Suppressor macrophage (primary cell): Measurements from ENCODE around the gene GPHA2.

Experiments used
- DNase-seq, 4 experiments: peaks; one replicate each; pipeline ENCODE4 v3.0.0-alpha.2; 2020 to 2022

GPHA2 gene

DNA sequence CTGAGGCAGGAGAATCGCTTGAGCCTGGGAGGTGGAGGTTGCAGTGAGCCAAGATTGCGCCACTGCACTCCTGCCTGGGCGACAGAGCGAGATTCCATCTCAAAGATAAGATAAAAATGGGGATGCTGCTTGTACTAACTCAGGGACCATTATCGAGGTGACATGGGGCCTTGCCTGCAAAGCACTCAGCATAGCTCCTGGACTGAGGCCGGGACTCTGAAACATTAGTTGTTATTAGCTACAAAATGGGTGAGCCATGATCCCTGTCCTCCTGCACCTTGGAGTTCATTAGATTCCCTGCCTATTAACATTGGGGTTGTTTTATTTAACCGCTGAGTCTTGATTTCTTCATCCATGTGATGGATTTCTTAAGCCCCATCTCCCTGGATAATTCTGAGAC is 6.1 kb downstream of the GPHA2 start:
- DNase-seq, result no peak

DNA sequence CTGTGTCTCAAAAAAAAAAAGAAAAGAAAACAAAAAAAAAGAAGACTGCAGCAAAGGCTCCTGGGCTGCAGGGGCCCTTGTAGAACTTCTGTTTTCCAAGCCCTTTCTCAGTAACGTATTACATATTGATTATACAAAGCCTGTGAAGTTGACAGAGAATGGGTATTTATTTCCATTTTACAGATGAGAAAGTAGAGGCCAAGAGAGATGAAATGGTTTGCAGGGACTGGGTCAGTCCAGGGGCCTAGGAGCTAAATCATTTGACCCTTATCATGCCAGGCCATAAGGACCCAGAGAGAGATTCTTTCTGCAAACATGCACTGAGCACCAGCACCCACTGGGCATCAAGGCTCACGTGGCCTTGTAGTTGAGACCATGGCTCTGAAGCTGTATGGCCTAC is 6.7 kb downstream of the GPHA2 start:
- no peak for DNase-seq

DNA sequence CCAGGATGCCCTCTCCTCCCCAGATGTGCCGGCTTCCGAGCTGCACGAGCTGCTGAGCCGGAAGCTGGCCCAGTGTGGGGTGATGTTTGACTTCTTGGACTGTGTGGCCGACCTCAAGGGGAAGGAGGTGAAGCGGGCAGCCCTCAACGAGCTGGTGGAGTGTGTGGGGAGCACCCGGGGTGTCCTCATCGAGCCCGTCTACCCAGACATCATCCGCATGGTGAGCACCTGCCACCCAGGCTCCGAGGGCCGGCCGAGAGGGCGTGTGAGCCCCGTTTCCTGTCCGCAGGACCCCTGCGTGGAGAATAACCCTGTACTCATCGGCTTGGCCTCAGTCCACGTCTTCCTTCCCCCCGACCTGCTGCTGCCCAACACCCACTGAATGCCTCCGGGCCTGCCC is 9.0 kb downstream of the GPHA2 start:
- DNase-seq, result no peak

DNA sequence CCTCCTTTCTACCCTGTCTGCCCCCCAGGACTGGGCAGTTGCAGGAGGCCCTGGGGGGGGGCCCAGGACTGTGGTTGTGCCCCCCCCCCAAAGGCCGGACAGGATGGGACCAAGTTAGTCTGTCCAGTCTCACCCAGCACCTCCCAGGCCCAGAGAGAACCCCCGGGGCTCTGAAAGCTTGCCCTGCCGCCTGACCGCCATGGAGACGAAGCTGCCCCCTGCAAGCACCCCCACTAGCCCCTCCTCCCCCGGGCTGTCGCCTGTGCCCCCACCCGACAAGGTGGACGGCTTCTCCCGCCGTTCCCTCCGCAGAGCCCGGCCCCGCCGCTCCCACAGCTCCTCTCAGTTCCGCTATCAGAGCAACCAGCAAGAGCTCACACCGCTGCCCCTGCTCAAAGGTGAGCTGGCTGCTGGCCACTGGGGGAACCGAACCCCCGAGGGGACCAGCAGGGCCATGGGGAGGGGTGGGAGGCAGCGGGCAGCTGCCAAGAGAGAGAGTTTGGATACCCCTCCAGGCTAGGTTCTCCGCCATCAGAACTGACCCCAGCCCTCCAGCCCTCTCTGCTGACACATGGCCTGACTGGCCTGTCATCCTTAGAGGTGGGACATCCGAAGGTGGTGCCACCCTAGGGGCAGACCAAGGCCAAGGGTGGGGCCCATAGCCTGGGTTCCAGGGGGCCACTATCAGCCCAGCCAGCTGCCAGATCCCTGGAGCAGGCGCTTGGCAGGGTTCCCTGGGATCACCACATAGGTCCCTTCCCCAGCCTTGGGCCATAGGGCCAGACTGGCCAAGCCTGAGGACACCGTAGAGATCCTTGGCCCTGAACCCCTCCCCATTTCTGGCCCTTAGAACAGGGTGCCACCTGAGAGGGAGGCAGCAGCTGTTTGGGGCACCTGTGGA is 9.9 kb downstream of the GPHA2 start:
- DNase-seq, result no peak

DNA sequence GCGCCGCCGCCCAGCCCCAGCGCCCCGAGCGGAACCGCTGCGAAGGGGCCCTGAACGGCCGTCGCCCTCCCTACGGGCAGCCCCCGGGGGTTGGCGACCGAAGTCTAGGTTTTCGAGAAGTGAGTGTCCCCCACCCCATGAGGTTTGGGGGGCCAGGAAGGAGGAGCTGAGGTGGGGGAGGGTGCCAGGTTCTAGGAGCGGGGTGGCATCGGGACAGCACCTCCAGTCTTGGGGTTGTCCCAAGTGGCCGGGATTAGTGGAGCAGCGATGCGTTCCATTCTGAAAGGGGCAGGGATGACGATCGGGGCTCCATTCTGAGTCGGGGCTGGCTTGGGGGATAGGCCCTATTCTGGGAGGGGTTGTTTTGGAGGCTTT is 10.8 kb downstream of the GPHA2 start:
- DNase-seq, result peak in 3 of 4 experiments; percentile 11 to 27 (median 22)

DNA sequence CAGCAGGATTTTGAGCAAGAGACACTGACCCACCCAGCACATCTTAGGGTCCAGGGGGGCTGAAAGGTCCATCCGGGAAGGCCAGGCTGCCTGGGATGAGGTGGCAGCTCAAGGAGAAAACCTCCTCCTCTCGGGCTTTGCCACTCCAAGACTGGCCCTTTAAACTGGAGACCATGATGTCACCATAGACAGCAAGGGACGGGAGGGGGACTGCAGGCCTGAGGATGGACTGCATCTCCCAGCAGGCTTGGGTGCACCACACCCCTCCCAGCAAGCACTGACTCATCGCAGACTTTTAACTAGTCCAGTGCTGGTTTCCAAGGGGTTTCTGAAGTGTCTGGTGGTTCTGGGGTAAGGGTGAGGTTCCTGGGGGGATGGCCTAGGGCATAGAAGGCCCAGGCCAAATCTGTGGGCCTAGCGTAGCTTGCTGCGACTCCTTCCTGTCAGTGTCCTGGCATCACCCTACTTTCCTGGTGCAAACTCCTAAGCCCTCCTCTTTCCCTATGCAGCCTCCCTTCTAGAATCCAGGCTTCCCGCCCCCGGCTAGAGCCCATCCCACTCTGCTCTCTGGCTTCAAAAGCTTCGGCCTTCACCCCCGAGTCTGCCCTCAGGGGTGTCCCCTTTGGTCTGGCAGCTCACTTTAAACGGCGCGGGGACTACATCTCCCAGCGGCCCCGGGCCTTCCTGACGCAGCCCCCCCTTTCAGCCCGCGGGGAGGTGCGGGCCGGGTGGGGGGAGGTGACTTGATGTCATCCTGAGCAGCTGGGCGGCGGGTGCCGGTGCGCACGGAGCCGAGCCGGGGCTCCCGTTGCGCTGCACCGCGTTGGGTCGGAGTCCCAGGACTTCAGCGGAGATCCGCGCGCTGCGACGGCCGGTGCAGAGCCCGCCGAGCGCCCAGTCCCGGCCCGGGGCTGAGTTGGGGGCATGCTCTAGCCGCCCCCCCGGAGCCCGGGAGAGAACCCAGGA is 11.5 kb downstream of the GPHA2 start, which contains the start of gene PPP2R5B:
Gene PPP2R5B (plus strand): TSS at position 746 of the 966 bp plus-strand sequence. CDS start 1,046 bp downstream, outside the sequence.
- DNase-seq, result peak; percentile 89 to 95 (median 95)

DNA sequence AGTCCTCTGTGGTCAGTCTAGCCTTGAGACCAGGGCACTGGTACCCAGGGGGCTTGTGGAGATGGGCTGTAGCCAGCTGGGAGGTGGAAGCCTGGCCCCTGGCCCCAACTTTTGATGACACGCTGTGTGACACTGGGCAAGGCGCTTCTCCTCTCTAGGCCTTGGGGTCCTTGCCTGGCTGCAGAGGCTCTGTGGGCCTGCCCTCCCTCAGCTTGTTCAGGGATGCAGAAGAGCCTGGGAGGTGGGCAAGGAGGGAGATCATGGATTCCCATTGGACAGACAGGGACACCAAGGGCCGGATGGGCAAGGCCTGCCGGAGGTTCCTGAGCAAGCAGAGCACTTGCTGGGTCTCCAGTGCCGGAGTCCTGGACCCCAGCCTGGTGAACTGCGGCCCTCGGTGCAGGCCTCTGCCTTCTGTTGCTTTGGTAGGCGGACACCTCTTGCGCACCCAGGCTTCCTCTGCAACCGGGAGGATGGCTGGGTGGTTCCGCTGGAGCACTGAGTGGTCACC is 12.5 kb downstream of the GPHA2 start:
- no peak for DNase-seq

DNA sequence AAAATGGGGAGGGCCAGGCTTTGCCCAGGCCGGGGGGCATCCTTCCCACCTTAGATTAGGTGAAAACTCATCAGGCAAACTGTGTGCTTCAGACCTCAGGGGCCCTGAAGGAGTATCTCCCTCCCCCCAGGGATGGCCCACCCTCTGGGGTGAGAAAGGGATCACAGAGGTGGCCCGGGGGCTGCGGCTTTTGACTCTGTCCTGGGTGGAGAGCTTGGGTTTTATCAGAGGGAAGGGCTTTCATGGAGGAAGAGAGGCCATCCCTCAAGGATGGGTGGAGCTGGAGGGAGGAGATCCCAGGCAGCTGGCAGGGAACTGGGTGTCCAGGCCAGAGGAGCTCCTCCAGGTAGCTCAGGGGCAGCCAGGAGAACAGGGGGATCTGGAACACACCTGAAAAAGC is 14.3 kb downstream of the GPHA2 start:
- DNase-seq, result no peak

DNA sequence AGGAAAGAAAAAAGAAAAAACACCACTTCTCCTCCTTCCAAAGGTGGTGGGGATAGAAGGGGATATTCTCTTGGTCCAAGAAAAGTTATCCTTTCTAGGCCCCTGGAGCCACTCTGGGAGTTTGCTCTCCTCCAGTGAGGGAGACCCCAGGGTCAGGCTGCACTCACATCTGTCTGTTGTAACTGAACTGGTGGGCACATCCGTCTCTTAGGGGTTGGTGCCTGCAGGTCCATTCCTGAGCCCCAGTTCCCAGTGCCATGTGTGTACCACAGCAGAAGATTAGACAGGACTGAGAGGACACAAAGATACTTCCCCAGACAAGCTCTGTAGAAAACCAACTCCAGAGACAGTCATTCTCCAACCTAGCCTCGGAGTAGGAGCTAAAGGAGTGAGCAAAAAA is 15.6 kb downstream of the GPHA2 start:
- no peak for DNase-seq

DNA sequence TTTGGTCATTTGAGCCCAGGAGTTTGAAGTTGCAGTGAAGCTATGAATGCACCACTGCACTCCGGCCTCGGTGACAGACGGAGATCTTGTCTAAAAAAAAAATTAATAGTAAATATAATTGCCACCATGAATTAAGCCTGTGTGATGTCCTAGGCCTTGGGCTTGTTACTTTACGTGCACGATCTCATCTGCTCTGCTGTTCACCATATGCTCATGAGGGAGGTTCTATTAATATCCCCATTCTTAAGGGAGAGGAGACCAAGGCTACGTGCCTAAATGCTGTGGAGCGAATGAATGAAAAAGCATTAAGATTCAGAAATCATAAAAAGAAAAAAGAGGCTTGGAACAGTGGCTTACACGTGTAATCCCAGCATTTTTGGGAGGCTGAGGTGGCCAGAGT is 16.1 kb downstream of the GPHA2 start:
- no peak for DNase-seq

DNA sequence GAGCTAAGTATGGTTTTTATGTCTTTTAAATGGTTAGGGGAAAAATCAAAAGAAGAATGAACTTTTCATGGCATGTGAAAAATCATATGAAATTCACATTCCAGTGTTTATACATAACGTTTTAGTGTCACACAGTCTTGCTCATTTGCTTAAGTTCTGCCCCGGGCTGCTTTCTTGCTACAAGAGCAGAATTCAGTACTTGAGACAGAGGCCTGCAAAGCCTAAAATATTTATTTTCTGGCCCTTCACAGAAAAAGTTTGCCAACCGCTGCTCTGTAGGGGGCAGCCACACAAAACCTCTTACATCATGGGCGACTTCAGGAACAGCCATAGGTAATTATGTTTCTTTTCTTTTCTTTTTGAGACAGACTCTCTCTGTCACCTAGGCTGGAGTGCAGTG is 17.7 kb downstream of the GPHA2 start:
- DNase-seq, result peak in 1 of 4 experiments; percentile 27

DNA sequence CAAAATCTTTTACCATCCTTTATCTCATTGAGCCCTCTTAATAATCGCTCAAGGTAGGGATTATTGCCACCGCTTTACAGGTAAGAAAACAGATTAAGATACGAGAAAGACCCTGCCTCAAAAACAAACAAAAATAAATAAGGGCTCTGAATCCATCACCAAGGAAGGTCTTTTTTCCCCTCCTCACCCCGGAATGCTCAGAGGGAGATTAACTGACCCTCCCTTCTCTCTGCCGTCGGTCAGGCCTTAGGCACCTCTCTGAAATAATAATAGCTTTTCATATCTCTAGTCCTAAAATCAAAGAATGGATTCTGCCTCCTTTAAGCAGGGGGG is 18.1 kb downstream of the GPHA2 start:
- DNase-seq, result no peak

DNA sequence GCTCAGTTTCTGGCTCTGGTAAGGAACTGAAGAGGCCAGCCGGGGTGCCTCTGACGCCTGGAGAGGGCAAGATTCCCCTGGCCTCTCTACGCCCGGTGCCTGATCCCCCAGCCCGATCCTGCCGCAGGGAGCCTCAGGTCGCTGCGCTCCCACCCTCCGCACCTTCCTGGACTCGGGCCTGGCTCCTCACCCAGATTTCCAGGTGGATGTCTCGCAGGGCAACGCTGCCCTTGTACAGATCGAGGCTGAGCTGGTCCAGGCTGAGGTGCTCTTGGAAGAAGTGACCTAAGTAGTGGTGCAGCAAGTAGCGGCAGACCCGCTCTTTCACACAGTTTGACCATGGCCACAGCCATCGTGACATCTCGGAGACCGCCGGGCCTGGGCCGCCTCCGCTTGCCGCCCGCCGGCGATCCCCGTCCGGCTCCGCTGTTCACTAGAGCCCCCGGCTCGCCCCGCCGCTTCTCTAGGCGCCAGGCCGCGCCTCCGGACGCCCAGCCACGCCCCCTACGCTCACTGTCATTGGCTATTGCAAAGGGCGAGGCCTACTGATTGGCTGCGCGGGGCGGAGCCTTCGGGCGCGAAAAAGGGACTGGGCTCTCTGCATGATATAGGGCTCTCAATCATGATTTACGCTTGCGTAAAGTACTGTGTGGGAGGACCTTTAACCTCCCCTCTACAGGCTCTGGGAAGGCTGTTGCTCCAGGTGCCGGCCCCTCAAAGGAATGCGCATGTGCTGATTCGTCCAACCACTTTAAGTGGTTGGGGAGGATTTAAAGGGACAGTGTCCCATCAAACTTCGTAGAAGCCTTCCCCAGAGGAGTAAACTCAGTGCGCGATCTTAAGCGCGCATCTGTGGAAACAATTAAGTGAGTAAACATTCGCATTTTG is 18.7 kb downstream of the GPHA2 start, which contains the start of gene ATG2A:
Gene ATG2A (minus strand): TSS at position 435 of the 888 bp plus-strand sequence. CDS start 74 bp downstream, at position 361.
- DNase-seq, result peak; percentile 99 to 100 (median 99)

DNA sequence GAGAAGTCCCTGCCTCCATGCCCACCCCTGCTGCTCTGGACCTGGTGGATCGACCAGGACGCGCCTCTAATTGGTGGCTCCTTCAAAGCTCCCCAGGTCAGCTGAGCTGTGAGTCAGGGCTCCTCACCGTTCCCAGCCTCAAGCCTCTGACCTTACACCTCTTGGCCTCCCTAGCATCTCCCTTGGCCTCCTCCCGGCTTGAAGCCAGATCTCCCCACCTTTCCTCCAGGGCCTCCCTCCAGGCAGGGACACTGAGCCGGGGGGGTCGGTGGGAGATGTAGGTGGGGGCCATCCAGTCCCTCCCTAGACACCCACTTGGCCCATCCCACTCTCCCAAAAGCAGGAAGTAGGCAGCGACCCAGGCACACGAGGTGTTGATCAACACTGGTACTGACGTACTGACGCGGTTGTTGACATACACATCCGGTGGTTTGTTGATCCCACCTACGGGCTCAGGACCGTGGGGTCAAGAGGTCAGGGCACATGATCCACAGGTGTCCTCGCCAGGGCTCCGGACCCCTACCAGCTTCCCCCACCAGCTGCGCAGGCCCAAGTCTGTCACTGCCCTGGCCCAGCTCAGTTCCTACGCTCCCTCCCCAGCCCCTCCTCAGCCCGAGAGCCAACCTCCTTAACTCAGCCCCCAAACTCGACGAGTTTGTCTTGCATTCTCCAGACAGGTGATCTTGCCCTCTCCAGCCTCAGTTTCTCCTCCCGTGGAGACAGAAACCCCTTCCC is 19.5 kb downstream of the GPHA2 start:
- peak; percentile 74 to 85 (median 82) for DNase-seq

DNA sequence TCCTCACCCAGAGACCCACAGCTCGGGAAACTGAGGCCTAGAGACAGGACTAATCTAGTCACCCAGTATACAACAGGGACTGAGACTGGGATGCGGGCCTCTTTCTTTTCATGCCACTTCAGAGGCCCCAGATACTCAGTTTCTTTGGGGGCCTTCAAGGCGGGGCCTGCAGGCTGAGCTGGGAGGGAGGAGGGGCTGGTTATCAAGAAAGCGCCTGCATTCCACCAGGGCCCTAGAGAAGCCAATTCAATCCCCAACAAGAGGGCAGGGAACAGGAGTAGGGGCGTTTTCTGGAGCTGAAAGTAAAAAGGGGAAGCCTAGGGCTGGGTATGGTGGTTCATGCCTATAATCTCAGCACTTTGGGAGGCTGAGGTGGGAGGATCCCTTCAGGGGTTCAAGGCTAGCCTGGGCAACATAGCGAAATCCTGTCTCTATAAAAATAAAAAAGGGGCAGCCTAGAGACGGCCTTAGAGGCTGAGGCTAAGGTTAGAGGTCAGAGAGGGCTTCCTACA is 20.3 kb downstream of the GPHA2 start:
- peak in 3 of 4 experiments; percentile 16 to 30 (median 24) for DNase-seq

DNA sequence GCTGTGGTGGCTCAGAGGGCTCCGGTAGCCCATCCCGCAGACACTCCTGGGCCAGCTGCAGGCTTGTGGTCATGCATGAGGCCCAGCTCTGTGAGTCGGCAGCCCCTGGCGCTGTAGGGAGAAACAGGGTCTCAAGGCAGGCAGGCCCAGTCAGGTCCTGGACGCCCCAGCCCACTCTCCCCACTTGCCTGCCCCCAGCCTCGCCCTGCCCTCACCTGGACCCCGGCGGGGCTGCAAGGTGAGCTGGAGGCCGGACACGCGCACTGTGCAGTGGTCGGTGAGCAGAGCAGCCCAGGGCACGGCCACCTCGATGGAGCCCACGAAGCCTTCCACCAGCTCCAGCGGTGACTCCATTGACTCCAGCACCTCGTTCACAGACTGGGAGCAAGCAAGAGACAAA is 21.6 kb downstream of the GPHA2 start:
- no peak for DNase-seq

DNA sequence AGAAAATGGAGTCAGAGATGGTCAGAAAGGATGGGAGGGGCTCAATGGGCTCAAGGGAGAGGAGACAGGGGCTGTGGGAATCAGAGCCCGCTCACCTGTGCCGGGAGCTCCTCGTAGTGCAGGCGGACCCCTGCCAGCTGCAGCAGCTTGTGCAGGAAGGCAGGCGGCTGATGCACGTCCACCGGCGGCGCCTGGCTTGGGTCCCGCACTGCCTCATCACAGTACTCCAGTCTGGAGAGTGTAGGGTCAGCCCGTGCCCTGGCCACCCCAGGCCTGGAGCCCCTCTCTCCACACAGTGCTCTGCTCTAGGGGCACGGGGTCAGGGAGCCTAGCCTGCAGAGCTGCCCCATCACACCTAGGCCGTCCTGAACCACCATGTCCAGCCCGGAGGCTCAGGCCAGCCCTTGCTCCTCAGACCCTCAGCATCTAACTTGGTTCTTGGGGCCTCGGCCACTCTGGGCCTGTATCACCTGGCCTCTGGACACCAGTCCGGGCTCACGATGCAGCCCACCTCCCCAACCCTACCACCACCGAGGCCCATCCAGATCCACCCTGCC is 22.4 kb downstream of the GPHA2 start:
- DNase-seq, result no peak

DNA sequence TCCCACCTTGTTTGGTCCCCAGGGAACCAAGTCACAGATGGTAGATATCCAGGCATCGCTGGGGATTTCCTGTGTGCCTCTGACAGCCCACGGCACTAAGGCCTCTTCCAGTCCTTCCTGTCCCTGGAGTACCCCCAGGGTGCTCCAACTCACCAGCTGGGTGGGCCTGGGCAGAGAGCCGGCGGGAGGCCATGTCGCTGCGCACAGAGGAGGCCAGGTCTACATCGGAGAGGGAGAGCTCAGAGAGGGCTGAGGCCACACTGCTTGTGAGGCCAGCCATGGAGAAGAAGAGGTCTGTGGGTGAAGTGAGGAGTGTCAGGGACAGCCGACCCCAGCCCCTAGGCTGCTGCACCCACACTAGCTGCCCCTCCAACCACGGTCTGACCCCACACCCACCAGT is 24.0 kb downstream of the GPHA2 start:
- DNase-seq, result no peak

DNA sequence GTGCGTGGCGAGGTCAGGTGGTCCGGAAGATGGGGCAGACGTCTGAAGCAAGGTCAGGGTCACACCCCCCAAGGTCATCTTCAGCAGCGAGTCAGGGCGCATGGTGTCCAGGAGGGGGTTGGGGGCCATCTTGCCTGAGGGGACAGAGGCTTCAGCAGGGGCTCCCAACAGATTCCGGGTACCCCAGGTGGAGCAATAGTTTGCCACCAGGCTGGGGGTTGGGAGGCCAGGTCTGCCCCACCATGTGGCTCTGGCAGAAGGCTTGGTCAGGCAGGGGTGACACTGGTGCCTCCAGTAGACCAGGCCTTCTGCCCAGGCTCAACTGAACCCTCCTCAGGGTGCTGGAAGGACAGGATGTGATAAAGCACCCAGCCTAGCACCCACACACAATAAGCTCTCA is 24.6 kb downstream of the GPHA2 start:
- DNase-seq, result no peak

DNA sequence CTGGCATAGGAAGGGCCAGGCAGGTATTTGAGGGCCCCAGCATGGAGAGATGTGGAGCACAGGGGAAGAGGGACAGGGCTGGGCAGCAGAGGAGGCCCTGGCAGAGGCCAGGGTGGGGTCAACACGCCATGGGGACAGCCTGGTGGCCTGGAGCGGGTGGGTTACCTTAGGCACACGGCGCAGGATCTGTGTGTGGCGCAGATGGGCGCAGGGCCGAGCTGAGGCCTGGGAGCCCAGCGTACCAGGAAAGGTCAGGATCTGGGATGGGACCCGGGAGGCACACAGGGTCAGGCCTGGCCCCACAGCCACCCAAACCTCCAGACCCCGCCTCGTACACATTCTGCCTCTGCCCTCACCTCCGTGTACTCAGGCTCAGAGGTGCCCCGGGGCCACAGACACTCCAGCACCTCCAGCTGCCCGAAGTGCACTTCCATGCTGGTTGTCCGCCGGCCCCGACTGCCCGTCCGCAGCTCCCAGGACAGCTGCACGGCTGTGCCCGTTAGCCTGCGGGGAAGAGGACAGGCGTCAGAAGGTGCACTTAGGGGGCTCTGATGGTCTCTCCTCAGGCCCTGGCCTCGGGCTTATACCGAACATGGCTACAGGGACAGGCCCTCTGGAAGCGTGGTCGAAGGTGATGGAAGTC is 25.1 kb downstream of the GPHA2 start:
- no peak for DNase-seq
